Subcutaneous abdominal adipose tissue (tissue), 5 donors: ENCODE data around the gene APOBEC3G.
"Not testable (repeated sequence)": the region's sequence is repeated elsewhere in the genome, so short reads cannot be mapped to it uniquely, and the experiment has no call there.

Experiments
- H3K27ac ChIP-seq: one replicate; pipeline ENCODE4 v1.7.0; 2013; ENCODE audit warnings: low read depth, mild to moderate bottlenecking, inconsistent platforms, low read length, moderate library complexity
- H3K27me3 ChIP-seq, 5 donors: one replicate each; pipeline ENCODE4 v1.7.0; 2013; ENCODE audit warnings: low read length in 5 of 5, inconsistent platforms in 1 of 5; ENCODE audit not compliant: control insufficient read depth in 5 of 5, insufficient read depth in 4 of 5
- H3K36me3 ChIP-seq, 5 donors: one replicate each; pipeline ENCODE4 v1.7.0; 2013; ENCODE audit warnings: low read length in 5 of 5; ENCODE audit not compliant: control insufficient read depth in 5 of 5, insufficient read depth in 5 of 5
- H3K4me1 ChIP-seq, 5 donors: one replicate each; pipeline ENCODE4 v1.7.0; 2013; ENCODE audit warnings: low read length in 5 of 5, mild to moderate bottlenecking in 3 of 5, moderate library complexity in 1 of 5; ENCODE audit not compliant: control insufficient read depth in 5 of 5, insufficient read depth in 5 of 5
- H3K4me3 ChIP-seq, 5 donors: one replicate each; pipeline ENCODE4 v1.7.0; 2013; ENCODE audit warnings: low read length in 5 of 5, low read depth in 1 of 5
- H3K9ac ChIP-seq, 5 donors: one replicate each; pipeline ENCODE4 v1.7.0; 2013; ENCODE audit warnings: low read length in 5 of 5, mild to moderate bottlenecking in 4 of 5, moderate library complexity in 3 of 5
- H3K9me3 ChIP-seq, 5 donors: one replicate each; pipeline ENCODE4 v1.7.0; 2013; ENCODE audit warnings: low read length in 5 of 5; ENCODE audit not compliant: control insufficient read depth in 5 of 5
- donor health status: healthy.
- donor health status: healthy.
- donor health status: healthy.
- donor health status: healthy.
- donor health status: healthy.

APOBEC3G gene

DNA sequence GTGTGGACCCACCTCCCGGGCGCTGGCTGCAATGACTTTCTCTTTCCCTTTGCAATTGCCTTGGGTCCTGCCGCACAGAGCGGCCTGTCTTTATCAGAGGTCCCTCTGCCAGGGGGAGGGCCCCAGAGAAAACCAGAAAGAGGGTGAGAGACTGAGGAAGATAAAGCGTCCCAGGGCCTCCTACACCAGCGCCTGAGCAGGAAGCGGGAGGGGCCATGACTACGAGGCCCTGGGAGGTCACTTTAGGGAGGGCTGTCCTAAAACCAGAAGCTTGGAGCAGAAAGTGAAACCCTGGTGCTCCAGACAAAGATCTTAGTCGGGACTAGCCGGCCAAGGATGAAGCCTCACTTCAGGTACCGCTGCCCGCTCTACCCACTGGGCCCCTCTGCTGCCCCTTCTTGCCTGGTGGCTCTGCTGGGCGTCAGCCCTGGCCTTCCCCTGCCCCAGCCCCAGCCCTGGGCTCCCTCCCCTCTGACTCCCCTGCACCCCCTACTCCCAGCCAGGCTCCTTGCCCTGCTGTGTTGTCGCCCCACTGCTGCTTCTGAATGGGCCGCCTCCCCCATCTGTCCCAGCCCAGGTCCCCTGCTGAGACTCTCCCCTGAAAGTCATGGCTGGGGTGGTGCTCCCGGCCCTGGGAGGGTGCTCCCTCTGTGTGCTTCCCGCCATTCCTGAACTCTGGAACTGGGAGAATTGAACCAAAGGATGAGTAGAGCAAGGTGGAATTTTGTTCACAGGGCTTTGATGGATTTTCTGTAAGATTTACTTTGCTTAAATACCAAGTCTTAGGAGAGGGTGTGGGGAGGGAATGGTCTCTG is at the start of gene APOBEC3G:
APOBEC3G (plus strand) TSS at position 250 of the 815 bp plus-strand sequence; CDS start at position 337, 87 bp downstream.
- not testable (repeated sequence) for H3K27me3 ChIP-seq, H3K27ac ChIP-seq, H3K9me3 ChIP-seq
- Histone ChIP-seq H3K9ac (peak within 1 kb of the TSS in 4 of 5 donors; percentile 32 to 64 (median 56)), H3K36me3 (peaks cover 0 to 18% (median 3%) of the 10 kb centered on the region in 5 donors), H3K4me3 (peak within 1 kb of the TSS; percentile 53 to 66 (median 61)), H3K4me1 (peaks cover 0 to 14% (median 6%) of the 10 kb centered on the region in 5 donors)

DNA sequence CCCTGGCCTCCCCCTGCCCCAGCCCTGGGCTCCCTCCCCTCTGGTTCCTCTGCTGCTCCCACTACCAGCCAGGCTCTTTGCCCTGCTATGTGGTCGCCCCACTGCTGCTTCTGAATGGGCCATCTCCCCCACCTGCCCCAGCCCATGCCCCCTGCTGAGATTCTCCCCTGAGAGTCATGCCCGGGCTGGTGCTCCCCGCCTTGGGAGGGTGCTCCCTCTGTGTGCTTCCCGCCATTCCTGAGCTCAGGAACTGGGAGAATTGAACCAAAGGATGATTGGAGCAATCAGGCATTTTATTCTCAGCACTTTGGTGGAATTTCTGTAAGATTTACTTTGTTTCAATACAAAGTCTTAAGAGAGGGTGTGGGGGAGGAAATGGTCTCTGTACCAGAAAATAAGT is 49.4 kb upstream of the APOBEC3G start:
- peaks cover 0 to 24% (median 4%) of the 10 kb centered on the region in 5 donors for H3K36me3 ChIP-seq
- H3K4me1 ChIP-seq, result no peaks in the 10 kb centered on the region
- no peak overlapping the region for H3K27ac ChIP-seq
- H3K4me3 ChIP-seq, result no peak overlapping the region
- no peak overlapping the region for H3K9ac ChIP-seq
- no peaks in the 10 kb centered on the region for H3K9me3 ChIP-seq
- no peaks in the 10 kb centered on the region for H3K27me3 ChIP-seq

DNA sequence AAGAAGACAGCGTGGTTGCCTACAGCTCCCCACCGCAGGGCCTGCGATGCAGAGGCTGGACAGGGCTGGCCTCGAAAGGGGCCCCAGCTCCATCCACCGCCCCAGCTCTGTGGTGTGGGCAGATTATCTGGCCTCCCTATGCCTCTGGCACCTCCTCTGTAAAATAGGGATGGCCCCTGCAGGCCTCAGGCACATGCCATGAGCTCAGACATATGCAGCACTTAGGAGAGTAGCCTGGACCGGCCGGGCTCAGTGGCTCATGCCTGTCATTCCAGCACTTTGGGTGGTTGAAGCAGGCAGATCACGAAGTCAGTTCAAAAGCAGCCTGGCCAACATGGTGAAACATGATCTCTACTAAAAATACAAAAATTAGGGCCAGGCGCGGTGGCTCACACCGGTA is 48.8 kb upstream of the APOBEC3G start:
- peaks cover 0 to 24% (median 4%) of the 10 kb centered on the region in 5 donors for H3K36me3 ChIP-seq
- no peaks in the 10 kb centered on the region for H3K4me1 ChIP-seq
- no peaks in the 10 kb centered on the region for H3K9me3 ChIP-seq
- no peaks in the 10 kb centered on the region for H3K27me3 ChIP-seq
- H3K9ac ChIP-seq, result no peak overlapping the region
- no peak overlapping the region for H3K4me3 ChIP-seq
- no peak overlapping the region for H3K27ac ChIP-seq

DNA sequence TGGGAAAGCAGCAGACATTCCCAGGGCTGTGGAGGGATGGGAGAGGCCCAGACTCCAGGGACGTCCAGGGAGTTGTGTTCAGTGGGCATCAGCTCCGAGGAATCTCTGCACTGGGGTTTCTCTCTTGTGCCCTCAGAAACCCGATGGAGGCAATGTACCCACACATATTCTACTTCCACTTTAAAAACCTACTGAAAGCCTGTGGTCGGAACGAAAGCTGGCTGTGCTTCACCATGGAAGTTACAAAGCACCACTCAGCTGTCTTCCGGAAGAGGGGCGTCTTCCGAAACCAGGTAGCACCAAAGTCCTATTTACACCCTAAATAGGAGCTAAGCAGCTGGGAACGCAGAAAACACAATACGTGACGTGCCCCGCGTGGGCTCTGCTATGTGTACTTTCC is 47.8 kb upstream of the APOBEC3G start:
- Histone ChIP-seq H3K27ac (no peak overlapping the region), H3K4me1 (no peaks in the 10 kb centered on the region), H3K36me3 (peaks cover 0 to 14% (median 3%) of the 10 kb centered on the region in 5 donors), H3K27me3 (no peaks in the 10 kb centered on the region), H3K9ac (no peak overlapping the region), H3K4me3 (no peak overlapping the region), H3K9me3 (no peaks in the 10 kb centered on the region)

DNA sequence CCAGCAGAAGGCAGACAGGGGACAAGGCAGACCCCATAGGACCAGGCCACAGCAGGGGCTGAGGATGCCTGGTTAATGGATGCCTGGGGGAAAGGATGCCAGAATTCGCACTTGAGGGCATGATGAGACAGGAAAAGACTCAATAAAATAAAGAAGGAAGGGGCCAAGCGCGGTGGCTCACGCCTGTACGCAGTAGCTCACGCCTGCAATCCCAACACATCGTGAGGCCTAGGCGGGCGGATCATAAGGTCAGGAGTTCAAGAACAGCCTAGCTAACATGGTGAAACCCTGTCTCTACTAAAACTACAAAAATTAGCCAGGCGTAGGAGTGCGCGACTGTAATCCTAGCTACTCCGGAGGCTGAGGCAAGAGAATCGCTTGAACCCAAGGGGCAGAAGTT is 46.4 kb upstream of the APOBEC3G start:
- Histone ChIP-seq H3K4me1 (no peaks in the 10 kb centered on the region), H3K36me3 (peaks cover 0 to 1% (median 0%) of the 10 kb centered on the region in 5 donors), H3K27me3 (no peaks in the 10 kb centered on the region), H3K27ac (no peak overlapping the region), H3K9ac (no peak overlapping the region), H3K9me3 (no peaks in the 10 kb centered on the region), H3K4me3 (no peak overlapping the region)

DNA sequence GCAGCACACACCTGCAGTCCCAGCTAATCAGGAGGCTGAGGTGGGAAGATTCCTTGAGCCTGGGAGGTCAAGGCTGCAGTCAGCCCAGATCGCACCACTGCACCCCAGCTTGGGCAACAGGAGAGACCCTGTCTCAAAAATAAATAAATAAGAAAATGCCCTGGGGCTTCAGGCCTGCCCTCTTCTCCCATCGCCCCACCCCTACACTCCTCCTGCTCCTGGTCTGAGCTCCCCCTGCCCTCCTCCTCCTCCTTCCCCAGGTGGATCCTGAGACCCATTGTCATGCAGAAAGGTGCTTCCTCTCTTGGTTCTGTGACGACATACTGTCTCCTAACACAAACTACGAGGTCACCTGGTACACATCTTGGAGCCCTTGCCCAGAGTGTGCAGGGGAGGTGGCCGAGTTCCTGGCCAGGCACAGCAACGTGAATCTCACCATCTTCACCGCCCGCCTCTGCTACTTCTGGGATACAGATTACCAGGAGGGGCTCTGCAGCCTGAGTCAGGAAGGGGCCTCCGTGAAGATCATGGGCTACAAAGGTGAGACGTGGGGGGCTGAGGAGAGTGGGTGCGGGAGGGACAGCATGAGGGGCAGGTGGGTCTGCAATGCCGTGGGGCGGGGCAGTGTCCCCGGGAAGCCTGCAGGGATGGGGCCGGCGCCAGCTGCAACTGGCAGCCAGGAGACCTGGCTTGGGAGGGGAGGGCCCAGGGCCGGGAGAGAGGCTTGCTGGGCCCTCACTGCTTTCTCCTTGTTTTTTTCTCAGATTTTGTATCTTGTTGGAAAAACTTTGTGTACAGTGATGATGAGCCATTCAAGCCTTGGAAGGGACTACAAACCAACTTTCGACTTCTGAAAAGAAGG is 45.4 kb upstream of the APOBEC3G start:
- H3K4me1 ChIP-seq, H3K27ac ChIP-seq, H3K36me3 ChIP-seq, H3K9me3 ChIP-seq, H3K4me3 ChIP-seq, H3K9ac ChIP-seq, H3K27me3 ChIP-seq: not testable (repeated sequence)

DNA sequence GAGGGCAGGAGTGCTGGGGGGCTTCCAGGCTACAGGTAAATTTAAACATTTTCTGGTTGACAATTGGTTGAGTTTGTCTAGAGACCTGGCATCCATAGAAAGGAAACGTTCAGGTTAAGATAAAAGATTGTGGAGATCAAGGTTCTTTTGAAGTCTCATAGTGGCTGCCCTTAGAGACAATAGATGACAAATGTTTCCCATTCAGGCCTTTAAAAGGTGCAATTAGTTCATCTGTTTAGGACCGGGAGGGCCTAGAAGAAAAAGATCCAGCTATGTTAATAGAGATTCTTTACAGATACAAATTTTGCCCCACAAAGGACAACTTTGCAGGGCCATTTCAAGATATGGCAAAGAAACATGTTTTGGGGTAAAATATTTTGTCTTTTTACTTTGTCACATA is 40.0 kb upstream of the APOBEC3G start:
- H3K9ac ChIP-seq, H3K9me3 ChIP-seq, H3K27ac ChIP-seq, H3K27me3 ChIP-seq, H3K4me3 ChIP-seq, H3K36me3 ChIP-seq: not testable (repeated sequence)
- peaks cover 0 to 14% (median 7%) of the 10 kb centered on the region in 5 donors for H3K4me1 ChIP-seq

DNA sequence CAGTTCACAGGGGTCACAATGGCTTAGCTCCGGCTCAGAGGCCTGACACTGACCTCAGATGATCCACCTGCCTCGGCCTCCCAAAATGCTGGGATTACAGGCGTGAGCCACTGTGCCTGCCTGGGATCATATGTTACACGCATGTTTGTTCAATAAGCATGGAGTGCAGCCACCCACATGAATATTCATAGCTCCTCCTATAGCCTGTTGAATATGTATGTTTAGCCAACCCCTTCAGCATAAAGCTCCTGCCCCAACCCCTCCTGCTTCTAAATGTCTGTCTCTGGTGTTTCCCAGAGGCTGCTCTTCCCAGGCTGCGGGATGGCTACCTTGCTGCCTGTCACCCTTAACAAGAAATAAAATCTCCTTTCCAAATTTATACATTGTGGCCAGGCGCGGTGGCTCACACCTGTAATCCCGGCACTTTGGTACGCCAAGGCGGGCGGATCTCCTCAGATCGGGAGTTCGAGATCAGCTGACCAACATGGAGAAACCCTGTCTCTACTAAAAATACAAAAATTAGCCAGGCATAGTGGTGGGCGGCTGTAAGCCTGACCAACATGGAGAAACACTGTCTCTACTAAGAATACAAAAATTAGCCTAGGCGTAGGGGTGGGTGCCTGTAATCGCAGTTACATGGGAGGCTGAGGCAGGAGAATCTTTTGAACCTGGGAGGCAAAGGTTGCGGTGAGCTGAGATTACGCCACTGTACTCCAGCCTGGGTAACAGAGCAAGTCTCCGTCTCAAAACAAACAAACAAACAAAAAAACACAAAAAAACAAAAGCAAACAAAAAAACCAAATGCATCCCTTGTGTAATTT is 37.6 kb upstream of the APOBEC3G start:
- H3K9ac ChIP-seq, result no peak overlapping the region
- peaks cover 0 to 5% (median 2%) of the 10 kb centered on the region in 5 donors for H3K36me3 ChIP-seq
- H3K27me3 ChIP-seq, result no peaks in the 10 kb centered on the region
- no peak overlapping the region for H3K27ac ChIP-seq
- H3K4me1 ChIP-seq, result peaks cover 0 to 14% (median 7%) of the 10 kb centered on the region in 5 donors
- peak overlapping the region in 1 of 5 donors; percentile 63 for H3K4me3 ChIP-seq
- H3K9me3 ChIP-seq, result no peaks in the 10 kb centered on the region

DNA sequence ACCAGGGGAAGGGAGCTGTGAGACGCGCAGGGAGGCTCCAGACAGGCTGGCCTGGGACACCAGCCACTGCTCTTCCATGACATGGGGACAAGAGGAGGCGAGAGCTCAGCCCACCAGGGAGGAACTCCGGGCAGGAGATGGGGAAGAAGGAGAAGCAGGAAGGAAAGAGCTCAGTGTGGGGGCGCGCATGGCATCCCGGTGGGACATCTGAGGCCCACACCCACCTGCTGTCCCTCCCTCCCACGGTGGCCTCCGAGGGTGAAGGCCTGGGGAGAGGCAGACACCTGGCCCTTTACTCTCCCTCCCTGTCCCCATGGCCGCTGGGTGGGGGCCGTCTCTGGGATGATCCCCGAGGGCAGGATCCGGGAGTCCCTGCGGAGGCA is 36.9 kb upstream of the APOBEC3G start:
- not testable (repeated sequence) for H3K9me3 ChIP-seq, H3K27me3 ChIP-seq, H3K27ac ChIP-seq, H3K9ac ChIP-seq, H3K36me3 ChIP-seq
- peak overlapping the region in 3 of 5 donors; percentile 62 to 66 (median 63) for H3K4me3 ChIP-seq
- H3K4me1 ChIP-seq, result peaks cover 0 to 14% (median 7%) of the 10 kb centered on the region in 5 donors
